GM10266 (cell line): Measurements from ENCODE around the gene F3.
"Not testable (repeated sequence)": the region's sequence is repeated elsewhere in the genome, so short reads cannot be mapped to it uniquely, and the experiment has no call there.

Experiments used
- DNase-seq: peaks from one replicate; pipeline ENCODE4 v3.0.0; 2012; ENCODE audit errors: extremely low spot score
- CTCF ChIP-seq: IDR thresholded peaks from 2 replicates; pipeline ENCODE4 v1.5.1; 2012; ENCODE audit warnings: mild to moderate bottlenecking, low read depth; ENCODE audit not compliant: control insufficient read depth, insufficient read depth; ENCODE audit errors: missing control alignments

Gene F3

GRCh38 chr1:94578856-94579255 is 37.3 kb upstream of the F3 start:
- TF ChIP-seq CTCF, result no peak
- DNase-seq, result no peak

- DNase-seq, result not testable (repeated sequence)
Measured at GRCh38 chr1:94573917-94574316, 32.4 kb upstream of the F3 start.

GRCh38 chr1:94572780-94573179 is 31.2 kb upstream of the F3 start:
- no peak for DNase-seq
- TF ChIP-seq CTCF, result no peak

GRCh38 chr1:94570965-94571364 is 29.4 kb upstream of the F3 start:
- not testable (repeated sequence) for DNase-seq

GRCh38 chr1:94568806-94569205 is 27.2 kb upstream of the F3 start:
- DNase-seq, result not testable (repeated sequence)

GRCh38 chr1:94567975-94568607 is 26.5 kb upstream of the F3 start:
- not testable (repeated sequence) for DNase-seq

GRCh38 chr1:94566436-94566835 is 24.9 kb upstream of the F3 start:
- not testable (repeated sequence) for DNase-seq

GRCh38 chr1:94565901-94566300 is 24.3 kb upstream of the F3 start:
- TF ChIP-seq CTCF, result no peak
- DNase-seq, result no peak

- no peak for TF ChIP-seq CTCF
- DNase-seq, result no peak
Measured at GRCh38 chr1:94562519-94563260, 21.1 kb upstream of the F3 start.

GRCh38 chr1:94560333-94560732 is 18.8 kb upstream of the F3 start:
- DNase-seq, result no peak
- TF ChIP-seq CTCF, result no peak
